Endothelial cell of umbilical vein (primary cell): ENCODE measurements around the gene LDB3. TPM values are rescaled to one million over a fixed set of nuclear protein-coding genes. Genes with fewer than 3 reads are reported as not detected.

Source experiments
- BruUV-seq: library from RNA; stranded (reverse); fragments of 400-500 nt; replicated peaks from 2 replicates; lab custom pipeline; 2021; lab: Mats Ljungman, UMichigan
- CTCF ChIA-PET: fragments of 300-600, 350-600 bp; sonication (Branson Sonifier 250); formaldehyde crosslinking; loops from one replicate; lab custom pipeline; 2021; ENCODE audit warnings: antibody characterized with exemption, inconsistent platforms; lab: Charles Lee
- POLR2A ChIA-PET: fragments of 300-600, 350-600 bp; sonication (Branson Sonifier 250); formaldehyde crosslinking; loops from one replicate; lab custom pipeline; 2021; ENCODE audit warnings: antibody characterized with exemption, inconsistent platforms; lab: Charles Lee
- DNase-seq: peaks from one replicate; pipeline ENCODE4 v3.0.0-alpha.2; 2011; ENCODE audit warnings: low read depth, low spot score
- FAIRE-seq: peaks from 2 replicates; lab custom pipeline; 2011; peaks lifted over from hg19 to GRCh38; lab: Jason Lieb, UNC
- H2AFZ ChIP-seq: 2 replicates; pipeline ENCODE4 v1.6.0; 2012; ENCODE audit warnings: low read depth, low read length, control low read depth, inconsistent platforms
- H3K27ac ChIP-seq: 2 replicates; pipeline ENCODE4 v1.5.1; 2011; ENCODE audit warnings: low read depth, mild to moderate bottlenecking, control low read depth, low read length, moderate library complexity; ENCODE audit not compliant: insufficient read depth
- H3K27me3 ChIP-seq, 2 experiments: 2 replicates each; pipeline versions ENCODE4 v1.6.0 to v1.6.1; 2011; ENCODE audit warnings: low read length in 2 of 2, mixed read lengths in 1 of 2; ENCODE audit not compliant: control insufficient read depth in 2 of 2, insufficient read depth in 2 of 2
- H3K36me3 ChIP-seq, 2 experiments: 2 replicates in 1 of 2; 3 replicates in 1 of 2; pipeline ENCODE4 v1.5.1; 2011; ENCODE audit warnings: low read length in 2 of 2, mild to moderate bottlenecking in 1 of 2, moderate library complexity in 1 of 2; ENCODE audit not compliant: control insufficient read depth in 2 of 2, insufficient read depth in 2 of 2; ENCODE audit errors: extremely low read depth in 1 of 2
- H3K4me1 ChIP-seq: 3 replicates; pipeline ENCODE4 v1.5.1; 2011; ENCODE audit warnings: mild to moderate bottlenecking, low read length; ENCODE audit not compliant: control insufficient read depth, insufficient read depth; ENCODE audit errors: extremely low read depth
- H3K4me2 ChIP-seq: 2 replicates; pipeline ENCODE4 v1.6.1; 2011; ENCODE audit warnings: low read length, control low read depth, mixed read lengths; ENCODE audit not compliant: insufficient read depth
- H3K4me3 ChIP-seq, 3 experiments: fragments of 200-600 bp in 1 of 3; sonication (generic), shearing (Covaris generic) in 1 of 3; replicated peaks in 1 of 3; 2 replicates each; pipeline ENCODE4 v1.5.1; 2011 to 2016; ENCODE audit warnings: control low read depth in 3 of 3, low read length in 3 of 3, mild to moderate bottlenecking in 2 of 3, inconsistent platforms in 1 of 3, low read depth in 1 of 3, moderate library complexity in 1 of 3; ENCODE audit not compliant: insufficient read depth in 1 of 3
- H3K79me2 ChIP-seq: 2 replicates; pipeline ENCODE4 v1.6.0; 2012; ENCODE audit warnings: low read length, inconsistent platforms; ENCODE audit not compliant: control insufficient read depth, insufficient read depth
- H3K9ac ChIP-seq: replicated peaks from 2 replicates; pipeline ENCODE3; 2011; ENCODE audit warnings: low read length, control low read depth; ENCODE audit not compliant: insufficient read depth; ENCODE audit errors: extremely low read depth
- H3K9me1 ChIP-seq: replicated peaks from 3 replicates; pipeline ENCODE4 v1.6.0; 2011; ENCODE audit warnings: mild to moderate bottlenecking, low read length; ENCODE audit not compliant: control insufficient read depth, insufficient read depth; ENCODE audit errors: extremely low read depth
- H3K9me3 ChIP-seq: replicated peaks from 2 replicates; pipeline ENCODE4 v1.5.1; 2012; ENCODE audit warnings: low read length, inconsistent platforms; ENCODE audit not compliant: control insufficient read depth, insufficient read depth
- H4K20me1 ChIP-seq: replicated peaks from 2 replicates; pipeline ENCODE3; 2011; ENCODE audit warnings: mild to moderate bottlenecking, low read length; ENCODE audit not compliant: control insufficient read depth, insufficient read depth; ENCODE audit errors: extremely low read depth
- CTCF ChIP-seq, 2 donors: IDR thresholded peaks; 1 replicate in 1 of 2; 2 replicates in 1 of 2; pipeline ENCODE4 v1.5.1; 2011; ENCODE audit warnings: low read length in 2 of 2, mild to moderate bottlenecking in 2 of 2, moderate library complexity in 2 of 2, control low read depth in 1 of 2, inconsistent platforms in 1 of 2, low read depth in 1 of 2; ENCODE audit not compliant: insufficient read depth in 1 of 2; ENCODE audit errors: extremely low read depth in 1 of 2
- EZH2 ChIP-seq: IDR thresholded peaks from 2 replicates; pipeline ENCODE4 v1.6.1; 2012; ENCODE audit warnings: borderline replicate concordance, low read depth, mild to moderate bottlenecking, moderate library complexity, low read length, inconsistent platforms; ENCODE audit not compliant: severe bottlenecking
- FOS ChIP-seq: IDR thresholded peaks from 2 replicates; pipeline ENCODE4 v1.6.1; 2011; ENCODE audit warnings: mild to moderate bottlenecking, low read length, moderate library complexity, borderline replicate concordance; ENCODE audit not compliant: insufficient read depth
- GATA2 ChIP-seq: IDR thresholded peaks from 2 replicates; pipeline ENCODE4 v1.7.0; 2011; ENCODE audit warnings: low read depth, mild to moderate bottlenecking, moderate library complexity, mixed read lengths, low read length; ENCODE audit not compliant: insufficient read length, insufficient read depth
- JUN ChIP-seq: IDR thresholded peaks from 2 replicates; pipeline ENCODE4 v1.6.1; 2011; ENCODE audit warnings: borderline replicate concordance, low read depth; ENCODE audit not compliant: insufficient read length, insufficient read depth
- MAX ChIP-seq: IDR thresholded peaks from 2 replicates; pipeline ENCODE4 v1.6.1; 2011; ENCODE audit not compliant: insufficient read depth, insufficient read length
- MYC ChIP-seq: IDR thresholded peaks from one replicate; pipeline ENCODE4 v1.6.1; 2011; ENCODE audit warnings: mild to moderate bottlenecking, low read depth, low read length
- POLR2A ChIP-seq: IDR thresholded peaks from 2 replicates; pipeline ENCODE4 v1.6.1; 2012; ENCODE audit warnings: low read depth, mild to moderate bottlenecking, control low read depth, low read length
- POLR2AphosphoS5 ChIP-seq: IDR thresholded peaks from 2 replicates; pipeline ENCODE4 v1.6.1; 2012; ENCODE audit warnings: low read depth, mild to moderate bottlenecking, control low read depth, low read length, moderate library complexity; ENCODE audit not compliant: insufficient read depth
- dilution Hi-C: fragments of 300-500 bp; cut with MboI; formaldehyde crosslinking; loops from one replicate; pipeline ENCODE4 v1.15.0; 2019; ENCODE audit warnings: low sequenced_read_pairs; ENCODE audit not compliant: extremely low pct_ligation_motif_present
- intact Hi-C: fragments of 100-400 bp; cut with micrococcal nuclease; formaldehyde crosslinking; loops from one replicate; pipeline ENCODE4 v1.10.0; 2022
- polyA plus RNA-seq, 4 experiments: library from polyadenylated mRNA; depleted of rRNA in 3 of 4; stranded (reverse) in 3 of 4; unstranded in 1 of 4; fragments of >200 nt; gene quantifications; 2 replicates each; pipeline versions ENCODE4 v1.2.1 to v1.2.3, GENCODE V29; 2011 to 2012; ENCODE audit warnings: missing spikeins in 1 of 4
- total RNA-seq: library from RNA; stranded (reverse); gene quantifications from 2 replicates; pipeline ENCODE4 v1.2.3, GENCODE V29; 2021

LDB3 gene
- total and polyA plus RNA-seq, 2 donors (not counting 3 experiments of a cell fraction or from before 2014, with no cell fraction given), result not detected

GRCh38 chr10:86706977-86707376 is 38.7 kb downstream of the LDB3 start:
- no peak for TF ChIP-seq MYC
- Histone ChIP-seq H3K27me3 (peaks cover 13 to 48% of the 10 kb centered on the region in 2 experiments), H3K9me1 (no peaks in the 10 kb centered on the region), H2AFZ (no peak overlapping the region), H3K36me3 (no peaks in the 10 kb centered on the region), H3K79me2 (no peaks in the 10 kb centered on the region), H3K4me3 (no peak overlapping the region), H3K9ac (no peak overlapping the region), H3K9me3 (no peaks in the 10 kb centered on the region), H3K4me1 (no peaks in the 10 kb centered on the region), H3K4me2 (no peak overlapping the region), H3K27ac (no peak overlapping the region), H4K20me1 (no peaks in the 10 kb centered on the region)
- BruUV-seq, result no TSS peak
- CTCF ChIA-PET, result interaction anchor here (1.1 kb wide), 1 partner anchor 14 kb away, joined by 3 read pairs; no protein-coding TSS in a partner anchor
- POLR2A ChIA-PET, result no interaction called here
- no peak for DNase-seq
- FAIRE-seq, result no peak
- intact Hi-C loops, result no loop called here
- dilution Hi-C loops, result no loop called here

GRCh38 chr10:86707505-86707904 is 39.2 kb downstream of the LDB3 start:
- no peaks in the 10 kb centered on the region for H3K4me1 ChIP-seq
- H3K9me3 ChIP-seq, result no peaks in the 10 kb centered on the region
- FAIRE-seq, result no peak
- dilution Hi-C loops, result no loop called here
- H2AFZ ChIP-seq, result no peak overlapping the region
- no peak for DNase-seq
- POLR2A ChIA-PET, result no interaction called here
- no peaks in the 10 kb centered on the region for H3K79me2 ChIP-seq
- BruUV-seq, result no TSS peak
- H3K27ac ChIP-seq, result no peak overlapping the region
- CTCF ChIA-PET, result no interaction called here
- H3K9ac ChIP-seq, result no peak overlapping the region
- H3K36me3 ChIP-seq, result no peaks in the 10 kb centered on the region
- H3K4me2 ChIP-seq, result no peak overlapping the region
- H3K9me1 ChIP-seq, result no peaks in the 10 kb centered on the region
- no peak for TF ChIP-seq POLR2A
- no peak for TF ChIP-seq MAX
- TF ChIP-seq EZH2, result no peak
- no peak for TF ChIP-seq JUN
- no peak for TF ChIP-seq FOS
- TF ChIP-seq MYC, result no peak
- TF ChIP-seq POLR2AphosphoS5, result no peak
- TF ChIP-seq GATA2, result no peak
- no peak for TF ChIP-seq CTCF (IDR thresholded peaks at IDR 0.05; ENCODE audit: extremely low read depth in 1 of 2, insufficient read depth in 1 of 2, low read depth in 1 of 2, low read length in 2 of 2)
- H4K20me1 ChIP-seq, result no peaks in the 10 kb centered on the region
- H3K4me3 ChIP-seq, result no peak overlapping the region
- intact Hi-C loops, result no loop called here
- peaks cover 19 to 50% of the 10 kb centered on the region in 2 experiments for H3K27me3 ChIP-seq
